ENCODE measurements around the gene EDN2. TPM values are rescaled to one million over a fixed set of nuclear protein-coding genes. Genes with fewer than 3 reads are reported as not detected.
A peak's percentile ranks its signal among the peaks of the same experiment; 100 is the strongest.

Gene EDN2
- total RNA-seq, 1 experiment from 2014 or later = not detected

DNA sequence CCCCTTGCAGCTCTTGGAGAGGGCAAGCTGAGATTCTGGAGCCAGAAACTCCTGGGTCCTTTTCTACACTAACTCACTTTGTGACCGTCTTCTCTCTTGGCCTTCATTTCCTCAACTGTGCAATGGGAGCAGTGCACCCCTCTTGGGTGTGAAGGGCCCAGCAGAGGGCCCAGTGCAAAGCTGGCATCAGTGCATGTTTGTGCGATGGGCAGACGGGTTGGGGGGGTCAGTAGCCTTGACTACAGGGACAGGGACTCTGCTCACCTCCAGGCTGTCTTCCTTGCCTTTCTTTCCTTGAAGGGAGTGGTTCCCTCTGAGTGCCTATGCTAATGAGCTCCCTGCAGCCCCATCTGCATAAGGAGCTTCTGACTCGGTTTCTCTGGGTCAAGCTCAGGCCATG is 51.0 kb downstream of the EDN2 start:
- H3K4me2 ChIP-seq (ENCODE audit: low read depth, low read length, poor library complexity, severe bottlenecking) = no peak overlapping the region

DNA sequence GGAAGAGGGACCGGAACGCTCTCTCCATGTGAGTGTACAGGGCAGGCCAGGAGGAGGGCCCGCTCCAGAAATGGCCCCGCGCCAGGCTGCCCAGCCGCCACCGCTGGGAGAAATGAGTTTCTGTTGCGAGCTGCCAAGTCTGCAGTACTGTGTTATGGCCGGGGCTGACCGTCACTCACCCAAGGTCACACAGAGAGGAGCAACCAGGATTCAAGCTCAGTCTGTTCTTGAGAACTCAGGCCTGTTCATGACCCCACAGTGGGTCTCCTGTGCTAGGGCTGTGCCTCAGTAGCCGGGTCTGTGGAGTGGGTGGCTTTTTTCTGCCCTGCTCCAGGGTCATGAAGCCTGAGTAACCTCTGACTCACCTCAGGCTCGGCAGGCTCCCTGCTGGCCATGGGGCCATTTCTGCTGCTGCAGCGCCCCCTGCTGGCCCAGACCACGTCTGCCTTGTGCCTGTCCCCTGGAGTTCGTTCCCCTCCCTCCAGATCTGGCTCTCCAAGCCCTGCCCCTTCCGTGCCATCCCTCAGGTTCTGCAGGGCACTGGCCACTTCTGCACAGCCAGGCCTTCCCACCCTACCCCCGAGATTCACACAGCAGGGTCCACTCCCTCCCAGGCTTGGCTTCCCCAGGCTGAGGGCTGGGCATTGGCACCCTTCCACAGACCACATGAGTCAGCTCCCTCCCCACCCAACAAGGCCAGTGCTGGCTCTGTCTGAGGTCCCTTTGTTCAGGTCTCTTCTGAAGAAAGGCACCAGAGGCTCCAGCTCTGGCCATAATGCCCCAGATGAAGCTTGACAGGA is 51.8 kb downstream of the EDN2 start:
- Histone ChIP-seq H3K79me2 (ENCODE audit: low read length) (no peaks in the 10 kb centered on the region), H2AFZ (ENCODE audit: low read length) (no peak overlapping the region), H3K4me2 (ENCODE audit: low read depth, low read length, poor library complexity, severe bottlenecking) (no peak overlapping the region), H3K4me3 (ENCODE audit: low read length) (no peak overlapping the region), H3K4me1 (ENCODE audit: low read length) (no peaks in the 10 kb centered on the region), H3K9ac (ENCODE audit: low read length) (no peak overlapping the region), H3K36me3 (ENCODE audit: insufficient read depth, low read length) (no peaks in the 10 kb centered on the region), H3K9me2 (replicated peaks; ENCODE audit: insufficient read depth, low read length) (no peaks in the 10 kb centered on the region), H3K27ac (ENCODE audit: low read length) (no peak overlapping the region), H4K20me1 (ENCODE audit: insufficient read depth, low read depth, low read length) (0 out of 2 replicates have a peak, but pooled peaks cover 6% of the 10 kb centered on the region), H3K9me3 (ENCODE audit: low read length) (no peaks in the 10 kb centered on the region), H3K27me3 (ENCODE audit: low read length) (no peaks in the 10 kb centered on the region)
- DNase-seq = peak; percentile 88

More for the DNA sequence above, 51.0 kb downstream of the EDN2 start:
- H3K9me2 ChIP-seq (replicated peaks; ENCODE audit: insufficient read depth, low read length) = no peaks in the 10 kb centered on the region
- H3K9me3 ChIP-seq (ENCODE audit: low read length) = no peaks in the 10 kb centered on the region
- H3K4me3 ChIP-seq (ENCODE audit: low read length) = no peak overlapping the region
- DNase-seq = no peak
- H4K20me1 ChIP-seq (ENCODE audit: insufficient read depth, low read depth, low read length) = 0 out of 2 replicates have a peak, but pooled peaks cover 6% of the 10 kb centered on the region
- no peaks in the 10 kb centered on the region for H3K27me3 ChIP-seq (ENCODE audit: low read length)
- H3K9ac ChIP-seq (ENCODE audit: low read length) = no peak overlapping the region
- no peak overlapping the region for H2AFZ ChIP-seq (ENCODE audit: low read length)
- H3K79me2 ChIP-seq (ENCODE audit: low read length) = no peaks in the 10 kb centered on the region
- H3K27ac ChIP-seq (ENCODE audit: low read length) = no peak overlapping the region
- no peaks in the 10 kb centered on the region for H3K36me3 ChIP-seq (ENCODE audit: insufficient read depth, low read length)
- no peaks in the 10 kb centered on the region for H3K4me1 ChIP-seq (ENCODE audit: low read length)

DNA sequence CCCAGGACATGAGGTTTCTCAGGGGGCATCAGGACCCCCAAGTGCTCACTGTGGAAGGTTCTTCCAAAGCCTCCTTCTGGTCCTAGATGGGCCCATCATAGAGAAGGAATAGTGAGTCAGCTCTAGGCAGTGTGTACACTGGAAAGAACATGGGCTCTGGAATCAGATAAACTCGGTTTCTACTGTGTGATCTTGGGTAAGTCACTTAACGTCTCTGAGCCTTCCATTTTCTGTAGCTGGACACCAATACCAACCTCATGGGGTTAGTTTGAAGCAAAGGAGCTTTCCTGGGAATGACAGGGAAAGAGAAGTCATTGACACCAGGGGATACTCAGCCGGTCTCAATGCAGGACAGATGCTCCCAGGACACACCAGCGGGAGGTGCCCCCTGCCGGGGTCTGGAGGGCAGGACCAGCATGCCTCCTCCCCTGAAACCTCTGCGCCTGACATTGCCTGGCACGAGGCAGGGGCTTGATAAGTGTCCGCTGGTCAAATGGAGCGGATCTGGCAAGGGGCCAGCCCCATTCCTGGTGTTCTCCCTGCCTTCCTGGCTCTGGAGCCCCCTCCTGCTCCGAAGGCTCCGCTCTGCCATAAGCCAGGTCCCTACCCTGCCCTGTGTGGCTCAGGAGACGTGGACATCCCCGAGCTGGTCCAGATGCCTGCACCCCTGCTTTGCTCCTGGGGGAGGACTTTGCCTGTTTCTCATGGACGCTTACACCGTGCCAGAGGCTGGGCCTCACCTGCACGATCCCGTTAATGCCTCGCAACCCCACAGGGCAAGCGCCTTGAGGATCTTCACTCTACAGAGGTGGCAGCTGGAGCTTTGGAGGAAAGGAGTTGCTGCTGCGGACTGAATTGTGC is 52.8 kb downstream of the EDN2 start:
- Histone ChIP-seq H3K4me3 (ENCODE audit: low read length) (no peak overlapping the region), H3K9me3 (ENCODE audit: low read length) (no peaks in the 10 kb centered on the region), H3K9me2 (replicated peaks; ENCODE audit: insufficient read depth, low read length) (no peaks in the 10 kb centered on the region), H4K20me1 (ENCODE audit: insufficient read depth, low read depth, low read length) (0 out of 2 replicates have a peak, but pooled peaks cover 6% of the 10 kb centered on the region), H3K9ac (ENCODE audit: low read length) (no peak overlapping the region), H3K27me3 (ENCODE audit: low read length) (no peaks in the 10 kb centered on the region), H3K27ac (ENCODE audit: low read length) (no peak overlapping the region), H2AFZ (ENCODE audit: low read length) (no peak overlapping the region), H3K79me2 (ENCODE audit: low read length) (no peaks in the 10 kb centered on the region), H3K4me2 (ENCODE audit: low read depth, low read length, poor library complexity, severe bottlenecking) (no peak overlapping the region), H3K36me3 (ENCODE audit: insufficient read depth, low read length) (no peaks in the 10 kb centered on the region), H3K4me1 (ENCODE audit: low read length) (no peaks in the 10 kb centered on the region)
- no peak for DNase-seq

DNA sequence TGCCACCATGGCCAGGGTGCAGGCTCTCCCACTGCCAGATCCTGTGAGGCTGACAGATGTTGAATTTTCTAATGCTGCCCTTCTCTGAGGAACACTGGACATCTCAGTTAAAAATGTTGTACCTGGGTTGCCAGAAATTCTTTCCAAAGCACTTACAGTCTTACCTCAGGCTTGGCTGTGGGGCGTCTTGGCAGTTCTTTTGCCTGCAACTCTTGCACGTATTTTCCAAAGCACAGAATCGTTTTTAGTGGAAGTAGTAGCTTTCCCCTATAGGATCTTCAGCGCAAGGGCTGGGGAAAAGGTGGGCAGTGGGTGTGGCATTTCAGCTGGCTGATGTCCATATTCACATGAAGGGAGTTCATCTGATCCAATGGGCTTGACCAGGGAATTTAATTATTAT is 53.9 kb downstream of the EDN2 start:
- Histone ChIP-seq H3K79me2 (ENCODE audit: low read length) (no peaks in the 10 kb centered on the region), H3K9ac (ENCODE audit: low read length) (no peak overlapping the region), H3K4me1 (ENCODE audit: low read length) (no peaks in the 10 kb centered on the region), H3K9me2 (replicated peaks; ENCODE audit: insufficient read depth, low read length) (no peaks in the 10 kb centered on the region), H3K36me3 (ENCODE audit: insufficient read depth, low read length) (no peaks in the 10 kb centered on the region), H3K27ac (ENCODE audit: low read length) (no peak overlapping the region), H3K4me3 (ENCODE audit: low read length) (no peak overlapping the region), H3K9me3 (ENCODE audit: low read length) (no peaks in the 10 kb centered on the region), H4K20me1 (ENCODE audit: insufficient read depth, low read depth, low read length) (0 out of 2 replicates have a peak, but pooled peaks cover 6% of the 10 kb centered on the region), H2AFZ (ENCODE audit: low read length) (no peak overlapping the region), H3K4me2 (ENCODE audit: low read depth, low read length, poor library complexity, severe bottlenecking) (no peak overlapping the region), H3K27me3 (ENCODE audit: low read length) (no peaks in the 10 kb centered on the region)
- no peak for DNase-seq

DNA sequence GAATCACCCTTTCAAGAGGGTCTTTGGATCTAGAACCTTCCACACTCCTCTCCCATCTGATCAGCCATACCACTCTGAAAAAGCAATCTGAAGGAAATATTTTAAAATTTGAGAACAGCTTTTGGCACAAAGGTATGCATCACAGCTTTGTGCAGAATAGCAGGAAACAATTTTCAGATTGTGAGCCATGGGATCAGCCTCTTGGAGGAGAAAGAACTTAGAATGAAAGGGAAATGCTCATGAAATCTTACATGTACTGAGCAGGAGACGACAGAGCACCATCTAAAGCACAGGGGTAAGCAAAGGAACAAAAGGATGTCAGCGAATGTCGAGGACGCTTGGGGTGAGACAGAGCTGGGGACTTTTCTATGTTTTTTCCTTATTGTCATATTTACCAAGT is 54.4 kb downstream of the EDN2 start:
- no peak overlapping the region for H2AFZ ChIP-seq (ENCODE audit: low read length)
- no peaks in the 10 kb centered on the region for H3K27me3 ChIP-seq (ENCODE audit: low read length)
- no peak overlapping the region for H3K4me2 ChIP-seq (ENCODE audit: low read depth, low read length, poor library complexity, severe bottlenecking)
- no peak for DNase-seq
- no peak overlapping the region for H3K4me3 ChIP-seq (ENCODE audit: low read length)
- no peaks in the 10 kb centered on the region for H3K9me3 ChIP-seq (ENCODE audit: low read length)
- 0 out of 2 replicates have a peak, but pooled peaks cover 6% of the 10 kb centered on the region for H4K20me1 ChIP-seq (ENCODE audit: insufficient read depth, low read depth, low read length)
- H3K36me3 ChIP-seq (ENCODE audit: insufficient read depth, low read length) = no peaks in the 10 kb centered on the region
- no peaks in the 10 kb centered on the region for H3K4me1 ChIP-seq (ENCODE audit: low read length)
- no peak overlapping the region for H3K27ac ChIP-seq (ENCODE audit: low read length)
- no peak overlapping the region for H3K9ac ChIP-seq (ENCODE audit: low read length)
- H3K79me2 ChIP-seq (ENCODE audit: low read length) = no peaks in the 10 kb centered on the region
- no peaks in the 10 kb centered on the region for H3K9me2 ChIP-seq (replicated peaks; ENCODE audit: insufficient read depth, low read length)

DNA sequence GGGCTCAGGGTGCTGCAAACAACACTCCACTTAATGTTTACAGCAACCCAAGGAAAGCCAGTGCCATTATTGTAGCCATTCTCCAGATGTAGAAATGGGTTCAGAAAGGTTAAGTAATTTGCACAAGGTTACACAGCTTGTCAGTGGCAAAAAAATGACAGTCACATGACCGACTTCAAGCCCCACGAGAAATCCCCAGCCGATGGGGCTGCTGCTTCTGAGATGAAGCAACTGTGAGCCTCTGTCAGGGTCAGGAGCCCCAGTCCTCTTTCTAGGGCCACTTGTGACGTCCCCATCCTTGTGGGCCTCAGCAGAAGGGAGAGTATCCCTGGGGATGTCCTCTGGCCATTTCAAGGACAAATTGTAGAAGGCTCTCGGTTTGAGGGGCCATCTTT is 54.8 kb downstream of the EDN2 start:
- no peaks in the 10 kb centered on the region for H3K9me2 ChIP-seq (replicated peaks; ENCODE audit: insufficient read depth, low read length)
- H3K79me2 ChIP-seq (ENCODE audit: low read length) = no peaks in the 10 kb centered on the region
- no peak overlapping the region for H3K4me3 ChIP-seq (ENCODE audit: low read length)
- no peak overlapping the region for H3K27ac ChIP-seq (ENCODE audit: low read length)
- no peaks in the 10 kb centered on the region for H3K27me3 ChIP-seq (ENCODE audit: low read length)
- H3K36me3 ChIP-seq (ENCODE audit: insufficient read depth, low read length) = no peaks in the 10 kb centered on the region
- no peaks in the 10 kb centered on the region for H3K9me3 ChIP-seq (ENCODE audit: low read length)
- no peaks in the 10 kb centered on the region for H3K4me1 ChIP-seq (ENCODE audit: low read length)
- no peak overlapping the region for H3K4me2 ChIP-seq (ENCODE audit: low read depth, low read length, poor library complexity, severe bottlenecking)
- H4K20me1 ChIP-seq (ENCODE audit: insufficient read depth, low read depth, low read length) = 0 out of 2 replicates have a peak, but pooled peaks cover 6% of the 10 kb centered on the region
- H3K9ac ChIP-seq (ENCODE audit: low read length) = no peak overlapping the region
- no peak for DNase-seq
- no peak overlapping the region for H2AFZ ChIP-seq (ENCODE audit: low read length)

Small RNA genes lying within 50 kb of the gene (small RNA-seq; reads per million reads assigned to genes)
- gene RNA5SP45 = not detected

Other genes with a start within 250 kb of the EDN2 start
- 50.2 and 83.6 TPM in 2 replicates for gene SCMH1, start 242.4 kb downstream of the EDN2 start, total RNA-seq (2014; rRNA removed; shearing (Covaris generic); ENCODE audit: low replicate concordance)
- gene FOXO6, start 123.2 kb downstream of the EDN2 start, total RNA-seq (2014; rRNA removed; shearing (Covaris generic); ENCODE audit: low replicate concordance) = 0.51 TPM in 1 of 2 replicates, not detected in the other